ENCODE measurements around the gene KASH5.

KASH5 gene

DNA sequence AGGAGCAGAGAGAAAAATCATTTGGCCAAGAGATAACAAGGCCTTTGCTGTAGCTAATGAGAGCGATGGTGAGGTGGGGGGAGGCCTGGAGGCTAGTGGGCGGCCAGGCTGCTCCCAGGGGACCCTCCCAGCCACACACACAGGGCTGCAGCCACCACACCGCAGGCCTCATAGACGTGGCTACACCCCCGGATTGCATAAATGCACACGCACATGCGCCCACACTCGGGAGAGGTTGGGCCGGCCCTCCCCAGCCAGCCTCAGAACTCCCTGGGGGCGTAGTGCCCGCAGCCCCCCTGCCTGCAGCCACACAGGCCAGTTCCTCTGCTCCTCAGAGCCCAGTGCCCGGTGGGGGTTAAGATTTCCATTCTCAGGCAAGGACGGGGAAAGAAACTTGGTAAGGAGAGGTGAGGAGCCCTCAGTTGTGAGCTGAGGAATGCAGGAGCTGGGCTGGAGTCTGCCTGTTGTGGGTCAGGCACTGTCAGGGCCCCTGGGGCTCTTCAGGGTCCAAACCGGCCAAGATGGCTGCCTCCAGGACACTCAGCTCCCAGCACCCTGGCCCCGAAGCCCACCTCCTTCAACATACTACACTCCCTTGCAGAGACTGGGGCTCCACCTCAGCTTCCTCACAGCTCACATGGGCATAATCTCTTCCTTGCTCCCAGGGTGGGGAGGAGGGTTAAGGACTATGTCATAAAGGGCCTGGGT is 27.2 kb downstream of the KASH5 start:
- in situ Hi-C loops (cut with MboI; ENCODE audit: low sequenced_read_pairs, unreplicated experiment) = no loop called here
- TF ChIP-seq, protein P1, sequence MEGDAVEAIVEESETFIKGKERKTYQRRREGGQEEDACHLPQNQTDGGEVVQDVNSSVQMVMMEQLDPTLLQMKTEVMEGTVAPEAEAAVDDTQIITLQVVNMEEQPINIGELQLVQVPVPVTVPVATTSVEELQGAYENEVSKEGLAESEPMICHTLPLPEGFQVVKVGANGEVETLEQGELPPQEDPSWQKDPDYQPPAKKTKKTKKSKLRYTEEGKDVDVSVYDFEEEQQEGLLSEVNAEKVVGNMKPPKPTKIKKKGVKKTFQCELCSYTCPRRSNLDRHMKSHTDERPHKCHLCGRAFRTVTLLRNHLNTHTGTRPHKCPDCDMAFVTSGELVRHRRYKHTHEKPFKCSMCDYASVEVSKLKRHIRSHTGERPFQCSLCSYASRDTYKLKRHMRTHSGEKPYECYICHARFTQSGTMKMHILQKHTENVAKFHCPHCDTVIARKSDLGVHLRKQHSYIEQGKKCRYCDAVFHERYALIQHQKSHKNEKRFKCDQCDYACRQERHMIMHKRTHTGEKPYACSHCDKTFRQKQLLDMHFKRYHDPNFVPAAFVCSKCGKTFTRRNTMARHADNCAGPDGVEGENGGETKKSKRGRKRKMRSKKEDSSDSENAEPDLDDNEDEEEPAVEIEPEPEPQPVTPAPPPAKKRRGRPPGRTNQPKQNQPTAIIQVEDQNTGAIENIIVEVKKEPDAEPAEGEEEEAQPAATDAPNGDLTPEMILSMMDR (IDR thresholded peaks at IDR 0.05; ENCODE audit: borderline replicate concordance, control extremely low read depth, extremely low read depth, insufficient read depth, missing control alignments) = no peak
- DNase-seq (ENCODE audit: low spot score) = peak; percentile 87

GRCh38 chr19:49415810-49416200 is 27.8 kb downstream of the KASH5 start:
- TF ChIP-seq, protein P1 (IDR thresholded peaks at IDR 0.05; ENCODE audit: borderline replicate concordance, control extremely low read depth, extremely low read depth, insufficient read depth, missing control alignments) = no peak
- in situ Hi-C loops (cut with MboI; ENCODE audit: low sequenced_read_pairs, unreplicated experiment) = no loop called here
- DNase-seq (ENCODE audit: low spot score) = no peak

- in situ Hi-C loops (cut with MboI; ENCODE audit: low sequenced_read_pairs, unreplicated experiment) = no loop called here
- TF ChIP-seq, protein P1 (IDR thresholded peaks at IDR 0.05; ENCODE audit: borderline replicate concordance, control extremely low read depth, extremely low read depth, insufficient read depth, missing control alignments) = no peak
- DNase-seq (ENCODE audit: low spot score) = no peak
Measured at GRCh38 chr19:49417088-49417487, 29.0 kb downstream of the KASH5 start.

DNA sequence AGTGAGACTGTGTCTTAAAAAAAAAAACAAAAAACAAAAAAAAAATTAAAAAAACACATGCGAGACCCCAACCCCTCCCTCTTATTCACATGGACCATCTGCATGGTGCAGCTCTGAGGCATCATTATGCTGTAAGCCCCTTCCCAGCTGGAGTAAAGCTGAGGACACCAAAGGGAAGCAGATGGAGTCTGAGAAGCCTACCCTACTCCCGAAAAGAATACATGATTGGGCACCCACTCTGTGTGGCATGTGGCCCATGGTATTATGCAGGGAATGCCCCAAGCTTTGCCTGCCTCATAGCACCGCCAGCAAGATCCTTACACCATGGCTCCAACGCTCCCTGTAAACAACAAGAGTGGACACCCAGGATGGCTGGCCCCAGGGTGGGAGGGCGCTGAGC is 30.5 kb downstream of the KASH5 start:
- in situ Hi-C loops (cut with MboI; ENCODE audit: low sequenced_read_pairs, unreplicated experiment) = no loop called here
- DNase-seq (ENCODE audit: low spot score) = no peak

GRCh38 chr19:49419173-49419572 is 31.1 kb downstream of the KASH5 start:
- no peak for DNase-seq (ENCODE audit: low spot score)
- TF ChIP-seq, protein P1 (IDR thresholded peaks at IDR 0.05; ENCODE audit: borderline replicate concordance, control extremely low read depth, extremely low read depth, insufficient read depth, missing control alignments) = no peak
- in situ Hi-C loops (cut with MboI; ENCODE audit: low sequenced_read_pairs, unreplicated experiment) = no loop called here

More for the DNA sequence above, 30.5 kb downstream of the KASH5 start:
- TF ChIP-seq, protein P1 (IDR thresholded peaks at IDR 0.05; ENCODE audit: borderline replicate concordance, control extremely low read depth, extremely low read depth, insufficient read depth, missing control alignments) = no peak

GRCh38 chr19:49420227-49420626 is 32.2 kb downstream of the KASH5 start:
- TF ChIP-seq, protein P1 (IDR thresholded peaks at IDR 0.05; ENCODE audit: borderline replicate concordance, control extremely low read depth, extremely low read depth, insufficient read depth, missing control alignments) = no peak
- in situ Hi-C loops (cut with MboI; ENCODE audit: low sequenced_read_pairs, unreplicated experiment) = no loop called here
- DNase-seq (ENCODE audit: low spot score) = no peak

Data from GM13976 (cell line).